ENCODE measurements around the gene TNIK. TPM values are rescaled to one million over a fixed set of nuclear protein-coding genes. Genes with fewer than 3 reads are reported as not detected.

The TNIK gene
- polyA plus RNA-seq, 1 donor, result 40.3 TPM

GRCh38 chr3:171044384-171044783 is 415.8 kb downstream of the TNIK start:
- DNase-seq (ENCODE audit: low read depth), result no peak

GRCh38 chr3:171039674-171040073 is 420.5 kb downstream of the TNIK start:
- DNase-seq (ENCODE audit: low read depth), result no peak

GRCh38 chr3:171038342-171038741 is 421.9 kb downstream of the TNIK start:
- DNase-seq (ENCODE audit: low read depth), result no peak

- no peak for DNase-seq (ENCODE audit: low read depth)
Observed at GRCh38 chr3:171028779-171029232, 431.4 kb downstream of the TNIK start.

GRCh38 chr3:171028025-171028778 is 432.0 kb downstream of the TNIK start:
- no peak for DNase-seq (ENCODE audit: low read depth)

- no peak for DNase-seq (ENCODE audit: low read depth)
Observed at GRCh38 chr3:171026597-171027293, 433.5 kb downstream of the TNIK start, which contains the start of gene SLC2A2. Gene SLC2A2 (minus strand): TSS chr3:171026720. CDS start chr3:171026670, 50 bp downstream.

- no peak for DNase-seq (ENCODE audit: low read depth)
Observed at GRCh38 chr3:171023566-171023965, 436.6 kb downstream of the TNIK start.

- no peak for DNase-seq (ENCODE audit: low read depth)
Observed at GRCh38 chr3:171021377-171021776, 438.8 kb downstream of the TNIK start.

- DNase-seq (ENCODE audit: low read depth), result no peak
Observed at GRCh38 chr3:171018156-171018935, 441.9 kb downstream of the TNIK start.

- DNase-seq (ENCODE audit: low read depth), result no peak
Observed at GRCh38 chr3:171013822-171014748, 446.1 kb downstream of the TNIK start.

- no peak for DNase-seq (ENCODE audit: low read depth)
Observed at GRCh38 chr3:171011873-171012336, 448.3 kb downstream of the TNIK start.

Measured in forelimb muscle (tissue), 1 donor.